HCT116 (cell line): Measurements from ENCODE around the gene RLF.

Experiments
- CEBPB ChIP-seq: IDR thresholded peaks from 2 replicates; pipeline ENCODE4 v1.6.1; 2012; ENCODE audit warnings: low read depth
- FOSL1 ChIP-seq: IDR thresholded peaks from 2 replicates; pipeline ENCODE4 v1.6.1; 2012; ENCODE audit warnings: low read depth
- POLR2A ChIP-seq: IDR thresholded peaks from 2 replicates; pipeline ENCODE4 v1.7.0; 2011; ENCODE audit warnings: borderline replicate concordance; ENCODE audit not compliant: insufficient read depth, insufficient read length; ENCODE audit errors: extremely low read depth
- ZNF274 ChIP-seq: fragments of 200-500 bp; sonication (Bioruptor generic); IDR thresholded peaks from 2 replicates; pipeline ENCODE4 v1.6.1; 2014; ENCODE audit warnings: mild to moderate bottlenecking, low read depth, low read length, inconsistent platforms
- TF ChIP-seq, protein P1 (sequence below): IDR thresholded peaks from 2 replicates; pipeline ENCODE4 v1.6.1; 2012
- TF ChIP-seq, protein P2 (sequence below), 3 experiments: fragments of 200-600 bp in 1 of 3; sonication (generic) in 1 of 3; IDR thresholded peaks in 2 of 3; conservative IDR thresholded peaks in 1 of 3; 2 replicates each; pipeline ENCODE4 v1.5.1; 2012 to 2017; ENCODE audit warnings: low read depth in 2 of 3, low read length in 2 of 3, antibody characterized with exemption in 1 of 3, borderline replicate concordance in 1 of 3, control low read depth in 1 of 3, mild to moderate bottlenecking in 1 of 3, mixed read lengths in 1 of 3, mixed run types in 1 of 3, moderate library complexity in 1 of 3; ENCODE audit not compliant: insufficient read depth in 1 of 3
- TF ChIP-seq, protein P3 (sequence below): IDR thresholded peaks from 2 replicates; pipeline ENCODE4 v1.6.1; 2012
- TF ChIP-seq, protein P4 (sequence below): IDR thresholded peaks from 2 replicates; pipeline ENCODE4 v1.6.1; 2011; ENCODE audit warnings: mild to moderate bottlenecking, low read length, moderate library complexity; ENCODE audit not compliant: insufficient replicate concordance; ENCODE audit errors: extremely low read depth

DNA sequence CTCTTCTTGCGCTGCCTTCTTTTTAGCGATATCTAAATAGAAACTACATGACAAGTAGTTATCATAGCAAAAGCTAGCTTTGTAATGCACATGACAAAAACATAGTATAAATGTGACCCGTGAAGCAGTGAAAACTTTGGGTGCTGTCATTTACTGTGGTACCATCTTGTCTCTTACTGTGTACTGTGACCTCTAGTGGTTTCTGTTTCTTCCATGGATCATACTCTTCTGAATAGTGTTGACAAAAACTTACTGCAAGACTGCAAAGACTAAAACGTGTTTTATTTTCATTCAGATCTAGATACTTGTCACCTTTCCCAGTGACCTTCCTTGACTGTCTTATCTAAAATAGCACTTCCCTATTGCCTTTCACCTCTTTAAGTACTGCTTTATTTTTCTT lies 6.1 kb downstream of the RLF start:
- TF ChIP-seq CEBPB (no peak), FOSL1 (no peak), ZNF274 (no peak), POLR2A (no peak)
- TF ChIP-seq, protein P1, sequence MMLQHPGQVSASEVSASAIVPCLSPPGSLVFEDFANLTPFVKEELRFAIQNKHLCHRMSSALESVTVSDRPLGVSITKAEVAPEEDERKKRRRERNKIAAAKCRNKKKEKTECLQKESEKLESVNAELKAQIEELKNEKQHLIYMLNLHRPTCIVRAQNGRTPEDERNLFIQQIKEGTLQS: no peak
- TF ChIP-seq, protein P2, sequence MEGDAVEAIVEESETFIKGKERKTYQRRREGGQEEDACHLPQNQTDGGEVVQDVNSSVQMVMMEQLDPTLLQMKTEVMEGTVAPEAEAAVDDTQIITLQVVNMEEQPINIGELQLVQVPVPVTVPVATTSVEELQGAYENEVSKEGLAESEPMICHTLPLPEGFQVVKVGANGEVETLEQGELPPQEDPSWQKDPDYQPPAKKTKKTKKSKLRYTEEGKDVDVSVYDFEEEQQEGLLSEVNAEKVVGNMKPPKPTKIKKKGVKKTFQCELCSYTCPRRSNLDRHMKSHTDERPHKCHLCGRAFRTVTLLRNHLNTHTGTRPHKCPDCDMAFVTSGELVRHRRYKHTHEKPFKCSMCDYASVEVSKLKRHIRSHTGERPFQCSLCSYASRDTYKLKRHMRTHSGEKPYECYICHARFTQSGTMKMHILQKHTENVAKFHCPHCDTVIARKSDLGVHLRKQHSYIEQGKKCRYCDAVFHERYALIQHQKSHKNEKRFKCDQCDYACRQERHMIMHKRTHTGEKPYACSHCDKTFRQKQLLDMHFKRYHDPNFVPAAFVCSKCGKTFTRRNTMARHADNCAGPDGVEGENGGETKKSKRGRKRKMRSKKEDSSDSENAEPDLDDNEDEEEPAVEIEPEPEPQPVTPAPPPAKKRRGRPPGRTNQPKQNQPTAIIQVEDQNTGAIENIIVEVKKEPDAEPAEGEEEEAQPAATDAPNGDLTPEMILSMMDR (IDR thresholded peaks at IDR 0.05 in 2 of 3, conservative IDR thresholded peaks at IDR 0.05 in 1 of 3; ENCODE audit: borderline replicate concordance in 1 of 3, insufficient read depth in 1 of 3, low read depth in 2 of 3, low read length in 2 of 3): no peak
- TF ChIP-seq, protein P3, sequence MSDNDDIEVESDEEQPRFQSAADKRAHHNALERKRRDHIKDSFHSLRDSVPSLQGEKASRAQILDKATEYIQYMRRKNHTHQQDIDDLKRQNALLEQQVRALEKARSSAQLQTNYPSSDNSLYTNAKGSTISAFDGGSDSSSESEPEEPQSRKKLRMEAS: no peak
- TF ChIP-seq, protein P4, sequence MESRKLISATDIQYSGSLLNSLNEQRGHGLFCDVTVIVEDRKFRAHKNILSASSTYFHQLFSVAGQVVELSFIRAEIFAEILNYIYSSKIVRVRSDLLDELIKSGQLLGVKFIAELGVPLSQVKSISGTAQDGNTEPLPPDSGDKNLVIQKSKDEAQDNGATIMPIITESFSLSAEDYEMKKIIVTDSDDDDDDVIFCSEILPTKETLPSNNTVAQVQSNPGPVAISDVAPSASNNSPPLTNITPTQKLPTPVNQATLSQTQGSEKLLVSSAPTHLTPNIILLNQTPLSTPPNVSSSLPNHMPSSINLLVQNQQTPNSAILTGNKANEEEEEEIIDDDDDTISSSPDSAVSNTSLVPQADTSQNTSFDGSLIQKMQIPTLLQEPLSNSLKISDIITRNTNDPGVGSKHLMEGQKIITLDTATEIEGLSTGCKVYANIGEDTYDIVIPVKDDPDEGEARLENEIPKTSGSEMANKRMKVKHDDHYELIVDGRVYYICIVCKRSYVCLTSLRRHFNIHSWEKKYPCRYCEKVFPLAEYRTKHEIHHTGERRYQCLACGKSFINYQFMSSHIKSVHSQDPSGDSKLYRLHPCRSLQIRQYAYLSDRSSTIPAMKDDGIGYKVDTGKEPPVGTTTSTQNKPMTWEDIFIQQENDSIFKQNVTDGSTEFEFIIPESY: no peak
